Midbrain (tissue), 1 donor: ENCODE data around the gene SH3GL2.

Experiments used
- DNase-seq: peaks from one replicate; lab custom pipeline; 2025; lab: John Stamatoyannopoulos, UW

Gene SH3GL2

GRCh38 chr9:17578911-17579793 is at the start of gene SH3GL2:
TSS of gene SH3GL2 (plus strand) at chr9:17579066.
- DNase-seq = peak; percentile 64

- DNase-seq = no peak
These were observed 47.1 kb upstream of the SH3GL2 start for GRCh38 chr9:17531642-17532254.

GRCh38 chr9:17532461-17532860 is 46.4 kb upstream of the SH3GL2 start:
- DNase-seq = no peak

GRCh38 chr9:17535176-17535575 is 43.7 kb upstream of the SH3GL2 start:
- DNase-seq = no peak

GRCh38 chr9:17536027-17536426 is 42.8 kb upstream of the SH3GL2 start:
- no peak for DNase-seq

GRCh38 chr9:17551023-17551422 is 27.8 kb upstream of the SH3GL2 start:
- DNase-seq = no peak

- no peak for DNase-seq
These were observed 23.4 kb upstream of the SH3GL2 start for GRCh38 chr9:17555362-17556054.

GRCh38 chr9:17556255-17556654 is 22.6 kb upstream of the SH3GL2 start:
- no peak for DNase-seq

GRCh38 chr9:17556935-17557334 is 21.9 kb upstream of the SH3GL2 start:
- DNase-seq = no peak

GRCh38 chr9:17571825-17572224 is 7.0 kb upstream of the SH3GL2 start:
- no peak for DNase-seq

- no peak for DNase-seq
These were observed 4.5 kb upstream of the SH3GL2 start for GRCh38 chr9:17574342-17574741.

GRCh38 chr9:17578577-17578910 is 322 bp upstream of the SH3GL2 start:
- no peak for DNase-seq

- DNase-seq = no peak
These were observed 1.3 kb downstream of the SH3GL2 start for GRCh38 chr9:17580119-17580518.

- DNase-seq = no peak
These were observed 8.2 kb downstream of the SH3GL2 start for GRCh38 chr9:17587113-17587512.

- no peak for DNase-seq
These were observed 9.5 kb downstream of the SH3GL2 start for GRCh38 chr9:17588395-17588794.

- DNase-seq = no peak
These were observed 10.1 kb downstream of the SH3GL2 start for GRCh38 chr9:17588941-17589340.

- DNase-seq = no peak
These were observed 10.9 kb downstream of the SH3GL2 start for GRCh38 chr9:17589771-17590170.

- no peak for DNase-seq
These were observed 16.1 kb downstream of the SH3GL2 start for GRCh38 chr9:17594961-17595360.

GRCh38 chr9:17597977-17598376 is 19.1 kb downstream of the SH3GL2 start:
- no peak for DNase-seq

- no peak for DNase-seq
These were observed 22.2 kb downstream of the SH3GL2 start for GRCh38 chr9:17600962-17601593.

- no peak for DNase-seq
These were observed 25.7 kb downstream of the SH3GL2 start for GRCh38 chr9:17604556-17604955.

- no peak for DNase-seq
These were observed 30.6 kb downstream of the SH3GL2 start for GRCh38 chr9:17609312-17610005.
